Endodermal cell (in vitro differentiated cells): ENCODE results near the gene NMT2. TPM values are rescaled to one million over a fixed set of nuclear protein-coding genes. Genes with fewer than 3 reads are reported as not detected.

Experiments
- DNase-seq: peaks from one replicate; pipeline ENCODE4 v3.0.0-alpha.2; 2017
- H3K27ac ChIP-seq: 2 replicates; pipeline ENCODE4 v1.5.1; 2013; ENCODE audit warnings: mild to moderate bottlenecking, low read depth, low read length, moderate library complexity
- H3K27me3 ChIP-seq: 2 replicates; pipeline ENCODE4 v1.6.1; 2013; ENCODE audit warnings: mild to moderate bottlenecking, low read length, moderate library complexity; ENCODE audit not compliant: insufficient read depth, control insufficient read depth, poor library complexity, severe bottlenecking
- H3K36me3 ChIP-seq: 2 replicates; pipeline ENCODE4 v1.7.0; 2013; ENCODE audit warnings: mild to moderate bottlenecking, low read length, moderate library complexity; ENCODE audit not compliant: control insufficient read depth, insufficient read depth
- H3K4me1 ChIP-seq: one replicate; pipeline ENCODE4 v1.7.0; 2013; ENCODE audit warnings: low read length; ENCODE audit not compliant: control insufficient read depth, insufficient read depth
- H3K4me3 ChIP-seq: 2 replicates; pipeline ENCODE4 v1.5.1; 2013; ENCODE audit warnings: mild to moderate bottlenecking, low read length, moderate library complexity
- H3K9ac ChIP-seq: 2 replicates; pipeline ENCODE4 v1.6.1; 2013; ENCODE audit warnings: mild to moderate bottlenecking, low read length, moderate library complexity; ENCODE audit not compliant: poor library complexity, severe bottlenecking; ENCODE audit errors: extremely low read depth
- H3K9me3 ChIP-seq: 2 replicates; pipeline ENCODE4 v1.6.1; 2013; ENCODE audit warnings: mild to moderate bottlenecking, low read length, moderate library complexity; ENCODE audit not compliant: control insufficient read depth
- H3K27ac Mint-ChIP-seq: 2 replicates; pipeline ENCODE4 v1.8.0; 2020; ENCODE audit warnings: mixed read lengths
- H3K27me3 Mint-ChIP-seq: 2 replicates; pipeline ENCODE4 v1.8.0; 2021; ENCODE audit warnings: mild to moderate bottlenecking, mixed read lengths; ENCODE audit not compliant: insufficient read depth
- H3K36me3 Mint-ChIP-seq: 2 replicates; pipeline ENCODE4 v1.8.0; 2020; ENCODE audit warnings: low read depth, mixed read lengths
- H3K4me1 Mint-ChIP-seq: 2 replicates; pipeline ENCODE4 v1.8.0; 2020; ENCODE audit warnings: mixed read lengths
- H3K4me3 Mint-ChIP-seq: 2 replicates; pipeline ENCODE4 v1.8.0; 2020; ENCODE audit warnings: mild to moderate bottlenecking, moderate library complexity, mixed read lengths
- H3K9me3 Mint-ChIP-seq: 2 replicates; pipeline ENCODE4 v1.8.0; 2020; ENCODE audit warnings: mild to moderate bottlenecking, mixed read lengths
- CTCF ChIP-seq: fragments of 200-600 bp; sonication (generic); conservative IDR thresholded peaks from 2 replicates; pipeline ENCODE4 v1.5.0; 2021; ENCODE audit warnings: antibody characterized with exemption, mild to moderate bottlenecking
- WGBS, 2 experiments: methylation state at CpG; one replicate each; pipeline versions ENCODE4 v1.1.5 to v1.1.7; 2013; ENCODE audit warnings: missing lambda C conversion rate in 2 of 2, mixed read lengths in 1 of 2; ENCODE audit not compliant: insufficient coverage in 1 of 2, insufficient read length in 1 of 2; 5-methylcytosine and 5-hydroxymethylcytosine counted together
- total RNA-seq, 2 donors: library from RNA; stranded (reverse); fragmentation: NEBNext Ultra II Directional in 1 of 2; extraction: Animal tissue kit (Norgen Biotek cat#: 25700) in 1 of 2; gene quantifications; 2 replicates in 1 of 2; 3 replicates in 1 of 2; pipeline ENCODE4 v1.2.1, GENCODE V29; 2021

The NMT2 gene
- total RNA-seq, 2 donors from 2014 or later = 21.7 to 21.9 TPM

GRCh38 chr10:15123749-15124184 is 44.7 kb downstream of the NMT2 start:
- H3K4me1 Mint-ChIP-seq = no peaks in the 10 kb centered on the region
- H3K4me3 Mint-ChIP-seq = no peak overlapping the region
- H3K36me3 Mint-ChIP-seq = peaks cover 61% of the 10 kb centered on the region
- no peaks in the 10 kb centered on the region for H3K27me3 Mint-ChIP-seq
- Histone ChIP-seq H3K27ac (no peak overlapping the region), H3K9me3 (peaks cover 8% of the 10 kb centered on the region), H3K27me3 (no peaks in the 10 kb centered on the region), H3K9ac (no peak overlapping the region), H3K36me3 (peaks cover 74% of the 10 kb centered on the region), H3K4me3 (no peak overlapping the region), H3K4me1 (no peaks in the 10 kb centered on the region)
- no peak for TF ChIP-seq CTCF
- WGBS, 2 experiments = 92 to 100% methylated on average over 1 to 3 of the region's 3 CpGs
- no peak overlapping the region for H3K27ac Mint-ChIP-seq
- no peak for DNase-seq
- peaks cover 4% of the 10 kb centered on the region for H3K9me3 Mint-ChIP-seq

- H3K4me3 Mint-ChIP-seq = no peak overlapping the region
- 94 to 97% methylated on average over 7 to 8 of the region's 9 CpGs for WGBS, 2 experiments
- H3K27me3 ChIP-seq = no peaks in the 10 kb centered on the region
- no peak overlapping the region for H3K27ac ChIP-seq
- H3K27ac Mint-ChIP-seq = no peak overlapping the region
- no peaks in the 10 kb centered on the region for H3K27me3 Mint-ChIP-seq
- no peak overlapping the region for H3K4me3 ChIP-seq
- peaks cover 4% of the 10 kb centered on the region for H3K9me3 Mint-ChIP-seq
- TF ChIP-seq CTCF = no peak
- peaks cover 8% of the 10 kb centered on the region for H3K9me3 ChIP-seq
- no peaks in the 10 kb centered on the region for H3K4me1 ChIP-seq
- no peak overlapping the region for H3K9ac ChIP-seq
- peaks cover 56% of the 10 kb centered on the region for H3K36me3 Mint-ChIP-seq
- no peaks in the 10 kb centered on the region for H3K4me1 Mint-ChIP-seq
- no peak for DNase-seq
- H3K36me3 ChIP-seq = peaks cover 73% of the 10 kb centered on the region
Measured at GRCh38 chr10:15122477-15123030, 45.9 kb downstream of the NMT2 start.

GRCh38 chr10:15121707-15122106 is 46.8 kb downstream of the NMT2 start:
- H3K4me1 Mint-ChIP-seq = no peaks in the 10 kb centered on the region
- 100% methylated on average over 1 of the region's 1 CpG; no CpG with 5 or more reads in 1 of the 2 experiments for WGBS, 2 experiments
- peaks cover 76% of the 10 kb centered on the region for H3K36me3 ChIP-seq
- no peaks in the 10 kb centered on the region for H3K4me1 ChIP-seq
- H3K27me3 Mint-ChIP-seq = no peaks in the 10 kb centered on the region
- H3K9me3 ChIP-seq = peaks cover 10% of the 10 kb centered on the region
- no peak for DNase-seq
- no peak for TF ChIP-seq CTCF
- no peak overlapping the region for H3K4me3 ChIP-seq
- no peak overlapping the region for H3K27ac ChIP-seq
- no peaks in the 10 kb centered on the region for H3K27me3 ChIP-seq
- peaks cover 53% of the 10 kb centered on the region for H3K36me3 Mint-ChIP-seq
- peaks cover 4% of the 10 kb centered on the region for H3K9me3 Mint-ChIP-seq
- H3K27ac Mint-ChIP-seq = no peak overlapping the region
- no peak overlapping the region for H3K9ac ChIP-seq
- H3K4me3 Mint-ChIP-seq = no peak overlapping the region
